Measurements from ENCODE around the gene NBEA.

Gene NBEA

GRCh38 chr13:35228536-35228935 is 286.5 kb downstream of the NBEA start:
- Histone ChIP-seq H3K4me3 (no peak overlapping the region), H3K27ac (no peak overlapping the region)

GRCh38 chr13:35231426-35231825 is 289.4 kb downstream of the NBEA start:
- Histone ChIP-seq H3K4me3 (no peak overlapping the region), H3K27ac (no peak overlapping the region)

GRCh38 chr13:35238274-35238673 is 296.2 kb downstream of the NBEA start:
- Histone ChIP-seq H3K4me3 (no peak overlapping the region), H3K27ac (no peak overlapping the region)

GRCh38 chr13:35252536-35253205 is 310.6 kb downstream of the NBEA start:
- no peak overlapping the region for H3K4me3 ChIP-seq
- H3K27ac ChIP-seq, result no peak overlapping the region

- no peak overlapping the region for H3K4me3 ChIP-seq
- H3K27ac ChIP-seq, result no peak overlapping the region
Measured at GRCh38 chr13:35255241-35255640, 313.2 kb downstream of the NBEA start.

- H3K27ac ChIP-seq, result no peak overlapping the region
- H3K4me3 ChIP-seq, result no peak overlapping the region
Measured at GRCh38 chr13:35256459-35257148, 314.5 kb downstream of the NBEA start.

GRCh38 chr13:35260316-35260715 is 318.2 kb downstream of the NBEA start:
- Histone ChIP-seq H3K27ac (no peak overlapping the region), H3K4me3 (no peak overlapping the region)

- Histone ChIP-seq H3K27ac (no peak overlapping the region), H3K4me3 (no peak overlapping the region)
Measured at GRCh38 chr13:35266412-35266811, 324.3 kb downstream of the NBEA start.

- Histone ChIP-seq H3K27ac (no peak overlapping the region), H3K4me3 (no peak overlapping the region)
Measured at GRCh38 chr13:35278917-35279316, 336.8 kb downstream of the NBEA start.

GRCh38 chr13:35279500-35279899 is 337.4 kb downstream of the NBEA start:
- Histone ChIP-seq H3K27ac (no peak overlapping the region), H3K4me3 (no peak overlapping the region)

- Histone ChIP-seq H3K4me3 (no peak overlapping the region), H3K27ac (no peak overlapping the region)
Measured at GRCh38 chr13:35283856-35284255, 341.8 kb downstream of the NBEA start.

GRCh38 chr13:35285677-35286076 is 343.6 kb downstream of the NBEA start:
- Histone ChIP-seq H3K4me3 (no peak overlapping the region), H3K27ac (no peak overlapping the region)

- no peak overlapping the region for H3K4me3 ChIP-seq
- H3K27ac ChIP-seq, result no peak overlapping the region
Measured at GRCh38 chr13:35292329-35292728, 350.3 kb downstream of the NBEA start.

- H3K27ac ChIP-seq, result no peak overlapping the region
- H3K4me3 ChIP-seq, result no peak overlapping the region
Measured at GRCh38 chr13:35293579-35294226, 351.6 kb downstream of the NBEA start.

- H3K27ac ChIP-seq, result no peak overlapping the region
- no peak overlapping the region for H3K4me3 ChIP-seq
Measured at GRCh38 chr13:35309706-35310105, 367.6 kb downstream of the NBEA start.

- Histone ChIP-seq H3K4me3 (no peak overlapping the region), H3K27ac (no peak overlapping the region)
Measured at GRCh38 chr13:35332134-35332533, 390.1 kb downstream of the NBEA start.

- no peak overlapping the region for H3K27ac ChIP-seq
- no peak overlapping the region for H3K4me3 ChIP-seq
Measured at GRCh38 chr13:35333157-35333556, 391.1 kb downstream of the NBEA start.

GRCh38 chr13:35342440-35342839 is 400.4 kb downstream of the NBEA start:
- Histone ChIP-seq H3K4me3 (no peak overlapping the region), H3K27ac (no peak overlapping the region)

GRCh38 chr13:35343417-35343816 is 401.3 kb downstream of the NBEA start:
- Histone ChIP-seq H3K27ac (no peak overlapping the region), H3K4me3 (no peak overlapping the region)

- Histone ChIP-seq H3K4me3 (no peak overlapping the region), H3K27ac (no peak overlapping the region)
Measured at GRCh38 chr13:35345992-35346391, 403.9 kb downstream of the NBEA start.

GRCh38 chr13:35346494-35346893 is 404.4 kb downstream of the NBEA start:
- Histone ChIP-seq H3K27ac (no peak overlapping the region), H3K4me3 (no peak overlapping the region)
